Activated T-cell treated with anti-CD3 and anti-CD28 coated beads for 48 hours (primary cell): ENCODE results near the gene LRCH3.
A peak's percentile ranks its signal among the peaks of the same experiment; 100 is the strongest.

ENCODE experiments used
- DNase-seq: peaks from one replicate; pipeline ENCODE4 v3.0.0-alpha.2; 2020; ENCODE audit warnings: low read depth

Gene LRCH3

DNA sequence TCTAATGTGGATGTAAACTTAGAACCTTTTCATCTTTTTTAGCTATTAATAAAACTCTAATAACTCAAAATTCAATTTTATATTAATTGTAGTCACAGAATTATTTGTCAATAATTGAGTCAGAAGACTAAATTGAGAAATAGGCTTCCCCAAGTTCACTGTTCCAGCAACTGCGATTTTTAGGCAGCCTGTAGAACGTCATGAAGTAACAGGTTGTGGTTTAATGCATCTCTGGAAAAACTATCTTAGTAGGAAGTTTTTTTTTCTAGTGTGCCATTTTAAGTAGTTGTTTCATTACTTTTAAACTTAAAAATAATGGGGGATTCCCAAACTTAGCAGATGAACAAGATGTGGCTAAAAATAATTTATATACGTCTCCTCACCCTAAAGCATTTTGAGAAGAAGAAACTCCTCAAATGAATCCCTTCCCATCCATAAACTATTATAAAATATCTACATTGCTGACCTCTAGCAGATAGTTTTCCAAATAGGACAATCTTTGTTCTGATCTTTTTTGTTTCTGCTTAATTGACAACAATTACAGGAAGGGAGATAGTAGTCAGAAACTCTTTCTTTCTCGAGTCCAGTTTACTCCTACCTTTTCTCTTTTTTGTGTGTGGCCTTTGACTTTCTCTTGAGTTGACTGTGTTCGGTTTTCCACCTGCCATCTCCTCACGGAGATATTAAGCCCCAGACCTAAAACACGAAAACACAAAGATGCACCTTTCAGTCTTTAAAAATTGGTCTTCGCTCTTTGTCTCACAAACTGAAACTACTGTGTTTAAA is 43.1 kb downstream of the LRCH3 start:
- no peak for DNase-seq

- DNase-seq: no peak
These were observed 44.5 kb downstream of the LRCH3 start for GRCh38 chr3:197835509-197835908.

- no peak for DNase-seq
These were observed 45.2 kb downstream of the LRCH3 start for GRCh38 chr3:197836244-197836643.

DNA sequence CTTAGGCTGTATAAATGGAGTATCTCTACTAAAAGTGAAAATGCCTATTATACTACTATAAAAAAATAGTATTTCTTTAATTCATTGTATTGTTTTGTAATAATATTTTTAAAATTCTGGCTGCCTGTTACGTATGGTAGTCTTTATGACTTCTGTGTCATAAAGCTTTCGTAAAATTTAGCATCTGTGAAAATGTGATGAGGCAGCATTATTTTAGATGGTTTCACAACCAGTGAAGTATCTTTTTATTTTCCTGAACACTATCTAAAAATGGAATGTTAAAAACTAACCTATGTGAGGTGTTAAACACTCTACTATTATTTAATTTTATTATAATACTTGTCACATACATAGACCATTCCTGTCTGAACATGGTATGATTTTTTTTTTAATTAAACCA is 46.2 kb downstream of the LRCH3 start:
- no peak for DNase-seq

DNA sequence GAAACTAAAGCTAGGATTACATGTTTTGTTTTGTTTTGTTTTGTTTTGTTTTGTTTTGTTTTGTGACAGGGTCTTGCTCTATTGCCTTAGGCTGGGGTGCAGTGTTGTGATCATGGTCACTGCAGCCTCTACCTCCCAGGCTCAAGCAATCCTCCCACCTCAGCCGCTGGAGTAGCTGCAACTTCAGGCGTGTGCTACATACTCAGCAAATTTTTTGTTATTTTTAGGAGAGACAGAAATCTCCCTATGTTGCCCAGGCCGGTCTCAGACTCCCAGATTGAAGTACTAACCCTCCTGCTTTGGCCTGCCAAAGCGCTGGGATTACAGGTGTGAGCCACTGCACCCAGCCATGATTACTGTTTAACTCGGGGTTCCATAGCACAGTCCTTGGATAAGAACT is 50.7 kb downstream of the LRCH3 start:
- DNase-seq: no peak

DNA sequence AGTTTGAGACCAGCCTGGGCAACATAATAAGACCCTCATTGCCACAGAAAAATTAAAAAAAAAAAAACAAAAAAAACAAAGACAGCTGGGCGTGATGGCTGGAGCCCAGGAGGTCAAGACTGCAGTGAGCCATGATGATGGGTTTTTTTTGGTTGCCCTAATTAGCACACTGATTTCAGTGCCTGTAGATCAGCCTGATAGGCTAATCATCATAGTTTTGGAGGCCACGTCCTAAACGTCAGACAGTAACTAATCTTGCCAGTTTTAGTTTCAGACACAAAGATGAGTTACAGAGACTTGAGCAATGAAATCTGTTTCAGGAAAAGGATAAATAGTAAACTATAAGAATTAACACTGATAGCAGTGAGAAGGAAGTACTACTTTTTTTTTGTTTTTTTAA is 55.4 kb downstream of the LRCH3 start:
- no peak for DNase-seq

DNA sequence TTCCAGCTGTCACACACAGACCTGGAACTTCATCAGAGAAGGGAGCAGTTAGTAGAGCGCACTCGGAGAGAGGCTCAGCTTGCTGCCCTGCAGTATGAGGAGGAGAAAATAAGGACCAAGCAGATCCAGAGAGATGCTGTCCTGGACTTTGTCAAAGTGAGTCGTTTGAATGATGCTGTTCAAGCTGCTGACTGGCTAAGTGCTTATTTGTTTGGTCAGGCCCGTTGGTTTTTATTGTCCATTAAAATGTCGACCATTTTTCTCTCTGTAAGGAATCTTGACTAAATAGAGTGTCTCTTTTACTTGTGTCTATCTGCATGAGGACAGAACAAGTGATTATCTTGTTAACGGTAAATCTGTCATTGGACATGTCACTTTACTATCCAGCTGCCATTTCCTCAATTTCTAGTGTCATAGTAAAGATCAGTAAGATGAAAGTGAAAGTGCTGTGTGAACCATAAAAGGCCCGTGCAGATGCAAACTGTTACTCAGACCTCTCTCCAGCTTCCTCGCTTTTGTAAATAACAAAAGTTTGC is 56.9 kb downstream of the LRCH3 start:
- DNase-seq: no peak

DNA sequence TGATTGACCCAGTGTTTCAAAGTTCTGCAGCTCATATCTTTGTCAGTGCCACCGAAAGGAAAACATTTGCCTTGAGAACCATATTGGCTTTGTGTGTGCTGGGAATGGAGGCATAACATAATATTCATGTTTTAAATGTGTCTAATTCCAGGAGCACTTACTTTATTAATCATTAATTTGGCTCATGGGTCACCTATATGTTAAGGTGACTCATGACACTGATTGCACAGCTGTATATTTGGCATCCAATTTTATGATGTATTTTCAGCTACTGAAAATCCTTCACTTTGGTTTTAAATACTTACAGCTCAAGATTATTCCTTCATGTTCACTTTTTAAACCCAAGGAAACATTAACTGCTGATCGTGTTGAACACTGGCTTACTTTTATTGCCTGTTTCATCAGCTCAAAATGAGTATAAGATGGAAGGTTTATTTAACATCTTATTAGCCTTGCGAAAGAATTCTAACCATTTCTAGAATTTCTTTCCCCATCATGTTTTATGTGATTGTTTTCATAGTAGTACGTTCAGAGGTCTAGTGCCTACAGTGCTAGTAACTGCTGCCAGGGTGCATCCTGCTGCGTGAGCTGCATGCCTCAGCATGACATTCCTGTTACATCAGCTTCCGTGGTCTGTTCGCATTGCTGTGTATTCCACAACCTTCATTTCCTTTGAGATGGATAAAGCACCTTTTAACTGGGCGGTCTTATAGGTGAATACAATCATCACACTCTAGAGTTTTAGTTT is 63.7 kb downstream of the LRCH3 start:
- no peak for DNase-seq

DNA sequence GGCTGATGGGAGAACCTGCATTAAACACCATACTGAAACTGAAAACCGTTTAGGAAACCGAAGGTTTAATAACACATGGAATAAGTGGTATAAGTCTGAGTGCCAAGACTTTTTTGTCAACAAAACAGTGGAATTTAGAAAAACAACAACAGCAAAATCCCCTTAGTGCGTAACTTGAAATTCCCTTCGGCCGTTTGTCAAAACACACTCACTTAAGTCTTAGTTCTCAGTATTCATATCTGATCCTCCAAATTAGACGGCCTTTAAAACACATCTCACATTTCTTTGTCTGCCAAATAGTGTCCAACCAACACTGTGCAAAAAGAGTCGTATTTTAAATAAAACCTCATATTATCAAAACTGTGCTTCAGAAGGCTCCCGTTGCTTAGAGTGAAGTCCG is 64.5 kb downstream of the LRCH3 start:
- no peak for DNase-seq

- no peak for DNase-seq
These were observed 65.3 kb downstream of the LRCH3 start for GRCh38 chr3:197856199-197856816.

GRCh38 chr3:197858133-197858532 is 67.1 kb downstream of the LRCH3 start:
- DNase-seq: no peak

GRCh38 chr3:197858598-197858997 is 67.5 kb downstream of the LRCH3 start:
- DNase-seq: no peak

- DNase-seq: no peak
These were observed 75.0 kb downstream of the LRCH3 start for GRCh38 chr3:197866035-197866434.

DNA sequence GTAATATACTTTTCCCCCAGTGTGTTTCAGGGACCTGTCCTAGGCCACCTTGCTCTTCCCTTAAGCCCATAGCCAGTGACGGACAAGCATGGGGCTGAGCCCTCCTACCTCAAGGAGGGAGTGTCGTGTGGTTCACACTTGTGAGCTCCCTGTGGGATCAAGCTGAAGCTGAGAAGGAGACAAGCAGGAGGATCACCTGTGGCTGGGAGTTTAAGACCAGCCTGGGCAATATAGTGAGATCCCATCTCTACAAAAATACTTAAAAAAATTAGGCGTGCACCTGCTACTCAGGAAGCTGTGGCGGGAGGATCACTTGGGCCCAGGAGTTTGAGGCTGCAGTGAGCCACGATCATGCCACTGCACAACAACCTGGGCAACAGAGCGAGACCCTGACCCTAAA is 82.3 kb downstream of the LRCH3 start:
- no peak for DNase-seq

DNA sequence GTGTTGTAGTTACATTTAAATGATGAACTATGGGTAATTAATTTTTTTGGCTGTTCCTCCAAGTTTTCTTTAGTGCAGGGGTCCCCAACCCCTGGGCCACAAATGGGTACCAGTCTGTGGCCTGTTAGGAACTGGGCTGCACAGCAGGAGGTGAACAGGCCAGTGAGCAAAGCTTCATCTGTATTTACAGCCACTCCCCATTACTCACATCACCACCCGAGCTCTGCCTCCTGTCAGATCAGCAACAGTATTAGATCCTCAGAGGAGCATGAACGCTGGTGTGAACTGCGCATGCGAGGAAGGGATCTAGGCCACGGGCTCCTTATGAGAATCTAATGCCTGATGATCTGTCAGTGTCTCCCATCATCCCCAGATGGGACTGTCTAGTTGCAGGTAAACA is 83.0 kb downstream of the LRCH3 start:
- DNase-seq: no peak

GRCh38 chr3:197874653-197875052 is 83.6 kb downstream of the LRCH3 start:
- no peak for DNase-seq

- DNase-seq: no peak
These were observed 86.8 kb downstream of the LRCH3 start for GRCh38 chr3:197877902-197878301.

DNA sequence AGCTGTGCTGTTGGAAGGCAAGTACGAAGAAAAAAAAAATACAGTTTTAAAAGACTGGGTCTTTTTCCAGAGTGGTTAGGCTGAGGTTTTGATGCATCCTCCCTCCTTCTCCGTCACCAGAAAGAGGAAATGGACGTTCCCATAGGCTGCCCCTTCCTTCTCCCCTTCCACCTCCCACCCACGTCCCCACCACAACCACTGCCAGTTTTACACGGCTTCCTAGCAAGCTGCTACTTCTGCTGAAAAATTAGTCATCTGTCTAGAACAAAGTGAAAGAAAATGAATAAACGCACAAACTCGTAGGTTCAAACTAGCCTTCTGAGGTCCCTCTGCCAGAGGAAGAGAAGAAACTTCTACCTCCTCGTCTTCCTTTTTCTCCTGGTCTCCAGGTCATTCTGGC is 87.4 kb downstream of the LRCH3 start:
- peak; percentile 68 for DNase-seq

DNA sequence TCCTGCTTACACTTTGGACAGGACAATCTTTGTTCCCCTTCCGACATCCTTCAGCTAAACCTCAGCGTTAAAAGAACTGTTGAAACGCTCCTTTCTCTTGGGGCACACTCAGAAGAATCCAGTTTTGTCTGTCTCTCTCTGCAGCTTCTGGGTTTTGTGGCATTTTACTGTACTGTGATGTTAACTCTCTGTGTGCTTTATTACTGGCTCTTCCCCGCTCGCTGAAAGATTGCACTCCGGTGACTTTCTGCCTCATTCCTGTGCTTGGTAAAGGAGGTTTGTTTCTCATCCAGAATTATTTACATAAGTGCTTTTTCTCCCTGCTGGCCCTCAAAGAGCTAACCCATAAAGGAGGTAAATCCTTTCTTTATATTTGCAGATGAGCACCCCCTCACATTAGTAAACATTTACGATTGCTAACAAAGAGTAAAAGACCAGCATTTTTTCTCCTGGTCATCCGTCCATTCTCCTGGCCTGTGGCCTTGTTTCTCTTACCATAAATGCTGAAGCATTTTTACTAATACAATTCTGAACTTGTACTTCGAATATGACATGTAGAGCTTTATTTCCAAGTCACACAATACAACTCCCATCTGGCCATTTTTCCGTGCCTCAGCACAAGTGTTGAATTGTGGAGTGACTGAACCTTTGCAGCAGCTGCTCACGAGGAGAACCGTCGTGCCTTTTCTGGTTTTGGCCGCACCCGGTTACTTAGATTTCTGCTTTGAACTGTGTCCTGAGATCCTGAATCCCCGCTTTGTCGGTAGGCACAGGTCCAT is 89.6 kb downstream of the LRCH3 start:
- DNase-seq: no peak

DNA sequence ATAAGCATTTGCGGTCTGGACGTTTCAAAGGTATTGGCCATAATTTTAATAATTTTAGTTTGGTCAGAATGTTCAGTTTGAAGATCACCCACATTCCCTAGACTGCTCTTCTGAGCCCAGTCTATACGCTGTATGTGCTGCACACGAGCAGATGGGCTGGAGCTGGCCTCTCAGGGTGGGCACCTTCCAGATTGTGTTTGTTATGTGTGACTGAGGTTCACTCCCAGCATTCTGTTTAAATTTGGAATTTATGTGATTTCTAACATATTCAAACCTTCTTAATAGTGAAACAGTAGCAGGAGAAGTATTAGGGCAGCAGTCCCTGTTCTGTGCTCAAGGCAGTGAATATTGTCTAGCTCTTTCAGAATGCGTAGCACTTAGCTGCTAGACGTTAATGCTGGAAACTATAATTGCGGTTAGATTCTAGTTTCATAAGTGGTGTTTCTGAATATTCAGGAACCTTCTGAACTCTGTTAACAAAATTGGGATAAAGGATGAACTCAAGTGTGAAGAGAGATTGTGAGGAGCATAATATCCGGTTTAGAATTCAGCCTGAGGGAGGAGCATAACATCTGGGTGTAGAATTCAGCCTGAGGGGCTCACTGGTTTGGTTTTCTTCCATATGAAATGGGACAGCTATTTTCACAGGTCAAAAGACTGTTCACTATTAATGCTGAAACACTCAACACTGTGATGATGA is 90.4 kb downstream of the LRCH3 start:
- no peak for DNase-seq

- DNase-seq: no peak
These were observed 90.9 kb downstream of the LRCH3 start for GRCh38 chr3:197881970-197882338.

- DNase-seq: no peak
These were observed 91.5 kb downstream of the LRCH3 start for GRCh38 chr3:197882586-197882985.
